HG03045 (cell line): ENCODE results near the gene MAGEA2.
"Not testable (repeated sequence)": the region's sequence is repeated elsewhere in the genome, so short reads cannot be mapped to it uniquely, and the experiment has no call there.

Experiments used
- ATAC-seq: cut with Tn5 transposase; IDR thresholded peaks from one replicate; pipeline ENCODE4 v1.9.1; 2021; ENCODE audit warnings: mild to moderate bottlenecking, moderate library complexity; ENCODE audit not compliant: unreplicated experiment

Gene MAGEA2

GRCh38 chrX:152709173-152709572 lies 44.5 kb downstream of the MAGEA2 start, which contains the start of gene CSAG2:
TSS of gene CSAG2 (minus strand) at chrX:152709273. CDS start at chrX:152709112, 161 bp downstream.
- ATAC-seq, result not testable (repeated sequence)

GRCh38 chrX:152706500-152706899 lies 47.1 kb downstream of the MAGEA2 start:
- not testable (repeated sequence) for ATAC-seq

GRCh38 chrX:152700390-152700789 lies 53.3 kb downstream of the MAGEA2 start:
- ATAC-seq, result not testable (repeated sequence)
